ENCODE data around the gene SCYGR7.

SCYGR7 gene

DNA sequence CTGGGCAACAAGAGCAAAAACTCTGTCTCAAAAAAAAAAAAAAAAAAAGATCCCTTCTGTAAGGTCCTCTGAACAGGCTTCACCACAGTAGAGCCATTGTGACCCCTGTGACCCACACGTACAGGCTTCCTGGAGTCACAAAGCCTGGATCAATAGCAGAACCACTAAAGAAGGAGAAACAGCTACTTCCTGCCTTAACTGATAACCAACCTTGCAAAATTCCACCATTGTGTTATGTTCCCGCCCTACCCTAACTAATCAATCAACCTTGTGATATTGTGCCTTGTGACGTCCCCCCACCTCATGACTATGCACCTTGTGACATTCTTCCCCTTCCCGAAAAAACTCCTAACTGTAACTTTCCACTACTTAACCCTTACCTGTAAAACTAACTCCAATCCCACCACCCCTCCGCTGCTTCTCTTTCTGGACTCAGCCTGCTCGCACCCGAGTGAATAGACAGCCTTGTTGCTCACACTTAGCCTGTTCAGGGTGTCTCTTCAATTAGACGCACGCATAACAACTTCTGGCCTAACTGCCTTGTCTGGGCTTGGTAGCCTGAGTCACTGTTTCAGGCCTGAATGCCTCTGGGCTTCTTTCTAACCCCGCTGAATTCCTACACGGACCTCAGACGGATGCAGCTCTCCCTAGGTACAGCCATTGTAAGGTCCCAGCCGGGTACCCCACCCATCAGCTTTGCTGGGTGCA is 31.4 kb downstream of the SCYGR7 start:
- no peak for DNase-seq

DNA sequence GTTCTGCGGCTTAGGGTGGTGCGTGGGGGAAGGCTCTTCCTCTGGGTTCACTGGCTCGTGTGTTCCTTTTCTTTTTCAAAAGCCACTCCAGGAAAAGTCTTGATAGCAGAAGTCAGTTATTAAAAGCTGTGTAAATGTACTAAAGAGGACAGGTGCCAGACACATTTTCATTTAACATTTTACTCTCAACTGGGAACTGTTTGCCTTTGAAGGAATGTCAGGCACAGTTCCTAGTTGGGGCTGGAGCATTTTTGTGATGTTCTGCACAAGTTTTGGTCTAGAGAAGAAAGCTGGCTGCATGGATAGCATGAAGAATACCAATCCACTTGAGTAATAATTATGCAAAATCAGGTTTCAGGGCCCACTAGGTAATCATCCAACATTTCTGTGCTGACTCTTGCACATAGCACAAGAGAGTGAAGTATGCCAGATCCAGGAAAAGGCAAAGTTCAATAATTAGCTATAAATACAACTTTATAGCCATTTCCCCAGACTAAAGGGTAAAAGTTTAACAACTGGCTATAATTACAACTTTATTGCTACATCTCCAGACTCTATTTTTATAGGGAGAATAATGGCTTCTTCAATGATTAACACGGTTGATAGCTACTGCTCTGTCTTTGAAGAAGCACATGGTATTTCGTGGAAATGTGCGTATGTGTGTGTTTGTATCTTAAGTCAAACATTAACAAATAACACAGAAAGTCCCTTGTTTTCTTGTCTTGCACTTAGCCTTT is 33.8 kb downstream of the SCYGR7 start:
- no peak for DNase-seq

DNA sequence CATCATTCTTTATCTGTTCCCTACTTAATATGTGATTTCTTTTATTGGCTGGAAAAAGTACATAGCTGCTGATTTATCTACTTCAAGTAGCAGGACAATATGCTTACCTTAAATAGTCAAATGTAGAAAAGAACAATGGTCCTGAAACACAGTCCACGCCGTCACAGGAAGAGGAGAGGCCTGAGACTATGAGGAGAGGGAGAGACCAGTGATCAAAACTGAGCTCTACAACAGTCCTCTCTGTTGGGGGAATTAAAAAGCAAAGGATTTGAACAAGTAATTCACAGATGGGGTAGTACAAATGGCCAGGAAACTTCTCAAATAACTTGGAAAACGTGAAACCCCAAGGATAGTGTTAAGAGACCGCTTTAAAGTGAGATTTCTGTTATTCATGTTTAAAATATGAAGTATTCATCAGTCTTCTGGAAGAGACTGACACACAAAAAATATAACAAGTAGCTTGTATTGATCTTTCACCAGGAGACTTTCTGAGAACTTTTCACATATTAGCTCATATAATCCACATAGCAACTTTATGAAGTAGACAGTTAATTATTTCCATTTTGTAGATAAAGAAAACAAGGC is 37.7 kb downstream of the SCYGR7 start:
- no peak for DNase-seq

DNA sequence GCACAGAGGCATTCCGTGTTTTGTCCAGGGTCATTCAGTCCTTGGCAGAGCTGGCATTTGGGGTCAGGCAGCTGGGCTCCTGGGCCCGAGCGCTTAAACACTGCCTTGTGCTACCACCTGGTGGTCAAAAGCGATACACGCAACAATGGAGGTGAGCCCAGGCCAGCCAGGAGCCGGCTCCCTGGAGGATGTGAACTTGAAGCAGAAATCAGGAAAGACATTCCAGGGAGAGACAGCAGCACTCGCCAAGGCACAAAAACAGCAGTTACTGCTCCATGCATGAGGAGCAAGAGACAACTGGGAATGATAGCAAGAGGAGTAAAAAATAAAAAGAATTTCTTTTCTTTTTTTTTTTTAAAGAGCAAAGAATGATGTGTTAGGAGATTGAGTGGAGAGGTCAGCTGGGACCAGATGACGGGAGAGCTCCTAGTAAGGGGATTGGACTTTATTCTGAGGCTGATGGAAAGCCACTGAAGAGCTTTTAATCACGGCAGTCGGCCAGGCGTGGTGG is 38.3 kb downstream of the SCYGR7 start:
- DNase-seq = peak; percentile 3

DNA sequence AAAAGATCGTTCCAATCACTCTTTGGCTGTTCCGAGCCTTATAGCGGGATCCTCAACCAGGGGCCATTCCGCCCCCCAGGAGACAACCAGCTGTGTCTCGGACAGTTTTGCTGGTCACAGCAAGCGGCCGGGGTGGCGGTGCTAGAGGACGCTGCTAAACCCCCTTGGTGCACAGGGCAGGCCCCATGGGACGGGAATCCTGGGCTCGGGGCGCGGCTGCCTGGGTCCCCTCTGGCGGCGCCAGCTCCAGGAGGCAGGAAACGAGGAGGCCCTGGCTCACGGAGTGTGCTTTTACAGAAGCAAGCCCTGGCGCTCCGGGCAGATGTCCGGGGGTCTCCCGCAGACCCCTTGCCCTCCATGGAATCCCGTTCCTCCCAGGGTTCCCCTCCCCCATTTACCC is 39.7 kb downstream of the SCYGR7 start:
- no peak for DNase-seq

DNA sequence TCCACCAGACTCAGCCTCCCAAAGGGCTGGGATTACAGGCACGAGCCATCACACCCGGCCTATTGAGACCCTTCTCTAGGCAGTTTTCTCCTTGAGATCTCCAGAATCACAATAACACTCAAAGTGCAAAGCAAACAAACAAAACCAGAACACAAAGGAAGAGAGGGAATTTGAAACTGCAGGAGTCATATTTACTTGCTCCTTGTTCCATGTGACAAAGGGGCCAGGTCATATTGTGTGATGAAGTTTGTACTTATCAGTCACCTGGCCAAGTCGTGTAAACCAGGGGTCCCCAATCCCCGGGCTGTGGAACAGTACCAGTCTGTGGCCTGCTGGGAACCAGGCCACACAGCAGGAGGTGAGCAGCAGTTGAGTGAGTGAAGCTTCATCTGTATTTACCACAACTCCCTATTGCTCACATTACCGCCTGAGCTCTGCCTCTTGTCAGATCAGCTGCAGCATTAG is 44.1 kb downstream of the SCYGR7 start:
- DNase-seq = no peak

DNA sequence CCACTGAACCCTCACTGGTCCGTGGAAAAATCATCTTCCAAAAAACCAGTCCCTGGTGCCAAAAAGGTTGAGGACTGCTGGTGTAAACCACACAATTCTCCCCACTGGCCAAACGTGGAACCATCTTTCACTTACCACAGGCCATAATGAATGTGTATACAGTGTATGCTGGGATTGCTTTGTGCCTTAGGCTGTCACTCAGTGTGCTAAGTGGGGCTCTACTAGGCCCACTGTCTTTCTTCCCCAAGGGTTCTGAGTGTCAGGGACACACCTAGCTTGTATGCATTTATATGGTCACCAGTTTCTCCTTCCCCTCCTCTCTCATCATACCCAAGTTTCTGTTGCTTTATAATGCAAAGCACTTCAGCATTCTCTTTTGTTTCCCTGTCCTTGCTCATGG is 44.8 kb downstream of the SCYGR7 start:
- DNase-seq = no peak

DNA sequence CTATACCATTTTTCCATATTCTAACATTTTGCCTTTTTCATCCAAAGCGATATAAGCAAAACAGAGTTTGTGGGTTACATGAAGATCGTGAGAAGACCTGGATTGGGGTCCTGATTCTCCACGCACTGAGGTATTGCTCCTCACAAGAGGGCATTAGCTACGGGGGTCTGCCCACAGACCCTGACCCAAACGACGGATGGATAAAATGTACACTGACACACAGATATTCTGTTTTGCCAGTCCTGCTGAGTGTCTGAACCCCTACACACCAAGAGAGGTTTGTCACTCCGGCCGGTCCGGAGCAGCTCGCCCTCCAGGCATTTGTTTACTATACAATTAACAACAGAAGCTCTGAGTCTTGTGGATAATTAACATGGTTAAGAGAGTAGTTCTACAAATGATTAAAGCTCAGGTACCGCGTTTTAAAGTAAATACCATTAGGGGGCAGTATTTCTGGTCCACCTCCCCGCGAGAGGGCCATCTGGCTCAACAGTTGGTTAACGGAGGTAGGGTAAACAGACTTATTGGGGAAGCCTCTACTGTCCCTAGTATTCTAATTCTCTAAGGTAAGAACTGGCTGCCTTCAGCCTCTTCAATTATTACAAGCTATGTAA is 46.0 kb downstream of the SCYGR7 start:
- no peak for DNase-seq

DNA sequence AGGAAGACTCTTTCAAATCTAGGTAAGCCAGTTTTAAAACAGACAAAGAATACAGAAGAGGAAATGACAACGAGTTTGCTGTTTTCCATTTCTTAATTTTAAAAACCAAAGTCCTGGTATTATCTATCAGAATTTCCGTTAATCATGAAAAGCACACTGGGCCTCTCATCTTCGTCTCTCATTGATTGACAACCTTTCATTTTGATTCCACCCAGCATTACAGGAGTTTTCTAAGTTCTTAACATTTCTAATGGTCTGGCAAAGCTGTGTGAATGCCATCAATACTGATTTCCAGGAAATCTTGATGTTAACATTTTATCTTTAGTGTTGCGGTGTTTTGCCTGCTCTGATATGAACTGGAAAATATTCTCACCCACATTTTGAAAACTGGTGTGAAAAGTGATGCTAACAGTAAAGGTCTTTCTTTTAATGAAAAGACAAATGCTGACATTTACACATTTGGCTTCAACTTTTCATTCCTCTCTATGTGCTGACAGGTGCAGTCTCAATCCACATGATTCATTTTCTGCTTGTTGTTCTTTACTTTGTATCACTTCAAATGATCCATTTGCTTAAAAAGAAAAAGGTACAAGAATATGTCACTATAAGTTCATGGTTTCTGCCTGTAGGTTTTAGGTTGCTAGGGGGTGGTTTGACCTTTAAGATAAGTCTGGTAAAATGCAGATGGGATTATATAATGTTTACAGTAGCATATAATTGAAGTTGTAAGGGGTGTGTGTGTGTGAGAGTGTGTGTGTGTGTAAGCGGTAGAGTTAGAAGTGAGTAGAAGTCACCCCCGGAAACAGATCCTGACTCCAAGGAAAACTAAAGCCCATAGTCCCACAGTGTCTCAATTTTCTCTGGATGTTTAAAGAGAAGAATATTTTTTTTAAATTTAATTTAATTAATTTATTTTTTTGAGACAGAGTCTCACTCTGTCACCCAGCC is 47.0 kb downstream of the SCYGR7 start:
- DNase-seq = no peak

All from NCI-H526 treated with DMSO at 0.1 percent for 48 hours (cell line).